Measurements from ENCODE around the gene MRPS14. TPM values are rescaled to one million over a fixed set of nuclear protein-coding genes. Genes with fewer than 3 reads are reported as not detected.
A peak's percentile ranks its signal among the peaks of the same experiment; 100 is the strongest.

The MRPS14 gene
- total and polyA plus RNA-seq, 9 of the 15 experiments (the other 6 are each of a cell fraction or from before 2014, with no cell fraction given): 38.1 to 231 (median 54.9) TPM

GRCh38 chr1:174999216-174999935, 23.8 kb downstream of the MRPS14 start (continued):
- no peak for TF ChIP-seq ETV6 (IDR thresholded peaks at IDR 0.05; ENCODE audit: borderline replicate concordance in 1 of 2, low read depth in 2 of 2, low read length in 1 of 2)
- TF ChIP-seq ETV6 (CRISPR knock-in tag; IDR thresholded peaks at IDR 0.05; ENCODE audit: borderline replicate concordance): no peak
- peak; percentile 99 for TF ChIP-seq CREM (IDR thresholded peaks at IDR 0.05; ENCODE audit: low read depth)
- no peak for TF ChIP-seq PRDM10 (IDR thresholded peaks at IDR 0.05; ENCODE audit: partially characterized antibody)
- peak; percentile 78; the same call in 1 of the 2 replicates for TF ChIP-seq ZBTB9 (CRISPR knock-in tag; IDR thresholded peaks at IDR 0.05)
- peak; percentile 97 for TF ChIP-seq E2F8 (IDR thresholded peaks at IDR 0.05; ENCODE audit: low read depth, partially characterized antibody)
- peak; percentile 38 for TF ChIP-seq ARID1B (IDR thresholded peaks at IDR 0.05)
- peak; percentile 49 for TF ChIP-seq E2F1 (CRISPR knock-in tag; IDR thresholded peaks at IDR 0.05)
- peak; percentile 3; the same call in 1 of the 2 replicates for TF ChIP-seq FOXO4 (CRISPR knock-in tag; IDR thresholded peaks at IDR 0.05)
- TF ChIP-seq KLF13 (tag; IDR thresholded peaks at IDR 0.05; ENCODE audit: borderline replicate concordance, low read depth): peak; percentile 61; the same call in 1 of the 2 replicates
- TF ChIP-seq RCOR1 (IDR thresholded peaks at IDR 0.05; ENCODE audit: borderline replicate concordance in 1 of 2, low read depth in 2 of 2, low read length in 2 of 2): peak in 1 of 2 experiments; percentile 48; a peak in 2 of 4 replicates
- TF ChIP-seq ZNF165 (CRISPR knock-in tag; IDR thresholded peaks at IDR 0.05; ENCODE audit: borderline replicate concordance): 0 out of 2 replicates have a peak, but pooled peaks have one; percentile 1
- TF ChIP-seq KHSRP (IDR thresholded peaks at IDR 0.05): peak; percentile 93

Data from K562 (cell line).